ENCODE measurements around the gene UBE2J1. TPM values are rescaled to one million over a fixed set of nuclear protein-coding genes. Genes with fewer than 3 reads are reported as not detected.

The UBE2J1 gene
- total and polyA plus RNA-seq, 2 donors (not counting 3 experiments of a cell fraction or from before 2014, with no cell fraction given) = 44.4 to 96.6 TPM

DNA sequence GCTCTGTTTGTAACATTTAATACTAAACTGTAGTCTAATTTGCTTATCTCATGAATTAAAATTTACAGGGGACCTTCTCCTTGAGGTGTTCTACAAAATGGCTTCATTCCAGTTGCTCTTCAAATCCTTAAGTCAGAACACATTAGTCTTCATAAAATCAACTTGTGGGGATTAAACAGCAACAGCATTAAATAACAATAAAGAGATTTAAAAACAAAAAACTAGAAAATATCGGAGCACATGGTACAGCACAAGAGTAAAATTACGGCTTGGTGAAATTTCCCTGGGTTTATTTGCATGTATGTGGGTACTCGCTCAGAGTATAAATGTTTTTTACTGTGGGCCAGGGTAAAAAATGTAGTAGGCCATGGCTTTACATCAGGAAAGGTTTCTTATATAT is 47.5 kb upstream of the UBE2J1 start:
- TF ChIP-seq MAX (IDR thresholded peaks at IDR 0.05; ENCODE audit: insufficient read depth, insufficient read length) = no peak
- TF ChIP-seq POLR2AphosphoS5 (IDR thresholded peaks at IDR 0.05; ENCODE audit: insufficient read depth, low read depth, low read length) = no peak
- no peak for TF ChIP-seq JUN (IDR thresholded peaks at IDR 0.05; ENCODE audit: borderline replicate concordance, insufficient read depth, insufficient read length, low read depth)
- no peak for TF ChIP-seq POLR2A (IDR thresholded peaks at IDR 0.05; ENCODE audit: low read depth, low read length)
- TF ChIP-seq GATA2 (IDR thresholded peaks at IDR 0.05; ENCODE audit: insufficient read depth, insufficient read length, low read depth, low read length) = no peak
- TF ChIP-seq, protein P1, sequence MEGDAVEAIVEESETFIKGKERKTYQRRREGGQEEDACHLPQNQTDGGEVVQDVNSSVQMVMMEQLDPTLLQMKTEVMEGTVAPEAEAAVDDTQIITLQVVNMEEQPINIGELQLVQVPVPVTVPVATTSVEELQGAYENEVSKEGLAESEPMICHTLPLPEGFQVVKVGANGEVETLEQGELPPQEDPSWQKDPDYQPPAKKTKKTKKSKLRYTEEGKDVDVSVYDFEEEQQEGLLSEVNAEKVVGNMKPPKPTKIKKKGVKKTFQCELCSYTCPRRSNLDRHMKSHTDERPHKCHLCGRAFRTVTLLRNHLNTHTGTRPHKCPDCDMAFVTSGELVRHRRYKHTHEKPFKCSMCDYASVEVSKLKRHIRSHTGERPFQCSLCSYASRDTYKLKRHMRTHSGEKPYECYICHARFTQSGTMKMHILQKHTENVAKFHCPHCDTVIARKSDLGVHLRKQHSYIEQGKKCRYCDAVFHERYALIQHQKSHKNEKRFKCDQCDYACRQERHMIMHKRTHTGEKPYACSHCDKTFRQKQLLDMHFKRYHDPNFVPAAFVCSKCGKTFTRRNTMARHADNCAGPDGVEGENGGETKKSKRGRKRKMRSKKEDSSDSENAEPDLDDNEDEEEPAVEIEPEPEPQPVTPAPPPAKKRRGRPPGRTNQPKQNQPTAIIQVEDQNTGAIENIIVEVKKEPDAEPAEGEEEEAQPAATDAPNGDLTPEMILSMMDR (IDR thresholded peaks at IDR 0.05; ENCODE audit: extremely low read depth in 1 of 2, insufficient read depth in 1 of 2, low read depth in 1 of 2, low read length in 2 of 2) = no peak
- no peak for TF ChIP-seq EZH2 (IDR thresholded peaks at IDR 0.05; ENCODE audit: borderline replicate concordance, low read depth, low read length, severe bottlenecking)
- no peak for TF ChIP-seq MYC (IDR thresholded peaks at IDR 0.05; ENCODE audit: low read depth, low read length)
- TF ChIP-seq FOS (IDR thresholded peaks at IDR 0.05; ENCODE audit: borderline replicate concordance, insufficient read depth, low read length) = no peak
- intact Hi-C loops (cut with micrococcal nuclease) (no loop called here), dilution Hi-C loops (cut with MboI; ENCODE audit: extremely low pct_ligation_motif_present, low sequenced_read_pairs) (no loop called here)
- H3K9ac ChIP-seq (replicated peaks; ENCODE audit: extremely low read depth, insufficient read depth, low read length) = no peak overlapping the region
- no peak overlapping the region for H3K27ac ChIP-seq (ENCODE audit: insufficient read depth, low read depth, low read length)
- no TSS peak for BruUV-seq (replicated peaks)
- no peaks in the 10 kb centered on the region for H3K79me2 ChIP-seq (ENCODE audit: control insufficient read depth, insufficient read depth, low read length)
- no peaks in the 10 kb centered on the region for H3K36me3 ChIP-seq (ENCODE audit: control insufficient read depth in 2 of 2, extremely low read depth in 1 of 2, insufficient read depth in 2 of 2, low read length in 2 of 2)
- DNase-seq (ENCODE audit: low read depth, low spot score) = no peak
- peaks cover 0 to 4% of the 10 kb centered on the region in 2 experiments for H3K27me3 ChIP-seq (ENCODE audit: control insufficient read depth in 2 of 2, insufficient read depth in 2 of 2, low read length in 2 of 2)
- no peaks in the 10 kb centered on the region for H4K20me1 ChIP-seq (replicated peaks; ENCODE audit: control insufficient read depth, extremely low read depth, insufficient read depth, low read length)
- POLR2A ChIA-PET = no interaction called here
- H2AFZ ChIP-seq (ENCODE audit: low read depth, low read length) = no peak overlapping the region
- no peaks in the 10 kb centered on the region for H3K4me1 ChIP-seq (ENCODE audit: control insufficient read depth, extremely low read depth, insufficient read depth, low read length)
- H3K4me2 ChIP-seq (ENCODE audit: insufficient read depth, low read length) = no peak overlapping the region
- no peaks in the 10 kb centered on the region for H3K9me3 ChIP-seq (replicated peaks; ENCODE audit: control insufficient read depth, insufficient read depth, low read length)
- no peak for FAIRE-seq
- no peak overlapping the region for H3K4me3 ChIP-seq (replicated peaks in 1 of 3; ENCODE audit: insufficient read depth in 1 of 3, low read depth in 1 of 3, low read length in 3 of 3)
- CTCF ChIA-PET = no interaction called here
- no peaks in the 10 kb centered on the region for H3K9me1 ChIP-seq (replicated peaks; ENCODE audit: control insufficient read depth, extremely low read depth, insufficient read depth, low read length)

Measured in endothelial cell of umbilical vein (primary cell).